HG02840 (cell line): ENCODE measurements around the gene HOXC10.

ENCODE experiments used
- ATAC-seq: cut with Tn5 transposase; IDR thresholded peaks from one replicate; pipeline ENCODE4 v1.9.1; 2021; ENCODE audit warnings: mild to moderate bottlenecking, moderate library complexity, moderate number of reproducible peaks; ENCODE audit not compliant: unreplicated experiment, low FRiP score

HOXC10 gene

DNA sequence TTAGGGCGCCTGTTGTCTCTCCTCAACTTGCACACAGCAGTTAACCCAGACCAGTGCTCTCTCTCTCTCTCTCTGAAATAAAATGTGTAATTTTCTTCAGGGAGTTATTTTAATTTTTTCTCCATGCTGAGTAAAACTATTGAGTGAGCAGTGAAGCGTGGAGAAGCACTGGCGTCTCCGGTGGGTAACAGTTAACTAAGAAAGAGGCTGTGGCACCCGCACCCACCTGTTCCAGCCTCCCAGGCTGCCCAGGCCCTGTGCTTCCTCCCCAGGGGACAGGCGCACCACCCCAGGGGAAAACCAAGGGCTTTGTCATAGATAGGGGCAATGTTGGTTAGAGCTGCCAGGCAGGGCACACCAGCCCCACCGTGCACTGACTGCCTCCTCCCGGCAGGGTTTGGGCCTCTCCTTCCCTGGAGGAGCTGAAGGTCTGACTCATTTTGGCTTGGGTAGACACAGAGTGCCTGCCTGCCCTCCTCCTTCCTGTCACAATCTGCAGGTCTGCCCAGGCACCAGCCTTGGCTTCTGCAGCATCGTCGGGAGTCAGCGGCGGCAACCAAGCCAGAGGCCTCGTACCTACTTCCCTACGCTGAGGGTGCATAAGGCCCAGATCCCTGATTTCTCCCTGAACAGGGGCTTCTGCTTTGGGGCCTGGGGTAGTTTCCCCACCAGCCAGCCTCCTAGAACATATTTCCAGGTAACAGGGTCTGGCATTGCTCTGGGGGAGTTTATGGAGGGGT, 51.8 kb downstream of the HOXC10 start:
- ATAC-seq, result no peak

- ATAC-seq, result no peak
Measured at GRCh38 chr12:54037360-54038283, 52.7 kb downstream of the HOXC10 start.

- no peak for ATAC-seq
Measured at GRCh38 chr12:54038284-54038870, 53.4 kb downstream of the HOXC10 start.

- no peak for ATAC-seq
Measured at GRCh38 chr12:54038871-54039414, 54.0 kb downstream of the HOXC10 start.

DNA sequence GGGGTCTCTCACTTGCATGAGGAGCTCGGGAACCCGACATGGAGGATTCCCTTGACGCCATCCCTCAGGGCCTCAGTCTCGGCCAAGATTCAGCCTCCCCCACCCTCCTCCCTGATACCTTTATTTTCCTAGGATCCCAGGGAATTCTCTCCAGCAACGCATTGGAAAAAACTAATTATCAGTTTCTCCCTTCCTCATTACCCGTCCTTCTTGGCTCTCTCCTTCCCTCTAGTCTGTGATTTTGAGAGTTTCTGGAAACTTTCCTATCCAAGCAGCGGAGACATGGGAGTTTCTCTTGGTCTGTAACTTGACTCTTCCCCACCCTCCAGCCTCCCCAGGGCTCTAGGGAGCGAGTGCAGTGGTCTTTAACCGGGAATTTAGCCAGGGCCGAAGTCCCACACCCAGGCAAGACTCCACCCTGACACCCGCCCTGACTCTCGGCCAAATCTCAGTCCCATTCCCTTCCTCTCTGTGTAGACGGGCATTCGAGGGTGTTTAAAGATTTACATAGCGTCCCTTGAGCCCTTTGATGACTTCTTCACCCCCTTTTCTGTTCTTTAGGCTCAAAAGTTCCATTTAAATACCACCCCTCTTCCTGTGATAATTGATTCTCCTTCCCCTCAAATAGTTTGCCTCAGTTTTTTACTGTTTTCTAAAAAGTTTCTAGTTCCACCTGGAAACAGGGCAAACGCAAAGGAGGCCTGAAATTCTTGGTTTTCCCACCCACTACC, 54.6 kb downstream of the HOXC10 start:
- ATAC-seq, result no peak
